GM19043 (cell line): ENCODE measurements around the gene MBD2.
A peak's percentile ranks its signal among the peaks of the same experiment; 100 is the strongest.
"Not testable (repeated sequence)": the region's sequence is repeated elsewhere in the genome, so short reads cannot be mapped to it uniquely, and the experiment has no call there.

ENCODE experiments used
- ATAC-seq: cut with Tn5 transposase; IDR thresholded peaks from one replicate; pipeline ENCODE4 v1.9.1; 2021; ENCODE audit warnings: low read depth; ENCODE audit not compliant: unreplicated experiment

MBD2 gene

GRCh38 chr18:54224379-54225014, at the start of gene MBD2:
Gene MBD2, minus strand, starts transcription at chr18:54224669. Its CDS starts 110 bp downstream, at chr18:54224559.
- peak; percentile 80 for ATAC-seq

GRCh38 chr18:54269893-54270844, 45.7 kb upstream of the MBD2 start:
- peak; percentile 37 for ATAC-seq

DNA sequence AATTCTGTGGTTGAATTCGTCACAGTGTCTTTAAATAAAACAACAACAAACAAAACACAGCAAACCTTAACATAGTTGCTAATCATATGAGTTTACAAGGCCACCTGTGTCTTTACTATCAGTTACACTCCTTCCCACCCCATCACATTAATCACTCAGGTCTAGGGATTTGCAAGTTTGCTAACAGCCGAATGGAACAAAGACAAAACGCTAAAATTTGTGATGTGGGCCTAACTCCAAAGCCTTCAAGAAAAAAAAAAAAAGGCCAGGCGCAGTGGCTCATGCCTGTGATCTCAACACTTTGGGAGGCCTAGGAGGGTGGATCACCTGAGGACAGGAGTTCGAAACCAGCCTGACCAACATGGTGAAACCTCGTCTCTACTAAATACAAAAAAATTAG, 44.3 kb upstream of the MBD2 start:
- no peak for ATAC-seq

GRCh38 chr18:54267701-54268100, 43.2 kb upstream of the MBD2 start:
- no peak for ATAC-seq

DNA sequence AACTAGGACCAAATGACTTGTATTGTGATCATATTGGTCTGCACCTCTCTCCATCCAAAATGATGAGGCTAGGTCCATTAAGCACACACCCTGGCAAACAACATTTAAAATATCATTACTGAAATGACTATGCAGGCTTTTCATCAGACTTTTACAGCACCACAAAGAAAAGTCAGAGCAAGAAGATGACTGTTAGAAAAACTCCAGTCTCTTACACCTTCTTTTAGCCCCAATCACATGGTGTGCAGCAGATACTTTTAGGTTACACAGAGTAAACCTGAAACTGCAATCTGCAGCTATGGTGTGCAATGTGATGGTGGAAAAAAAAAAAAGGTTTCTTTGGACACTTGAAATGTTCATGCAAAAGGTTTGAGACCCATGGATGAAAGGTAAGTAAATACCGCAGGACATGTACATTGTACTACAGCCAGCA, 39.5 kb upstream of the MBD2 start:
- peak; percentile 55 for ATAC-seq

- ATAC-seq = peak; percentile 74
These were observed 37.4 kb upstream of the MBD2 start for GRCh38 chr18:54261894-54262293.

GRCh38 chr18:54260396-54261072, 36.1 kb upstream of the MBD2 start:
- ATAC-seq = peak; percentile 29

DNA sequence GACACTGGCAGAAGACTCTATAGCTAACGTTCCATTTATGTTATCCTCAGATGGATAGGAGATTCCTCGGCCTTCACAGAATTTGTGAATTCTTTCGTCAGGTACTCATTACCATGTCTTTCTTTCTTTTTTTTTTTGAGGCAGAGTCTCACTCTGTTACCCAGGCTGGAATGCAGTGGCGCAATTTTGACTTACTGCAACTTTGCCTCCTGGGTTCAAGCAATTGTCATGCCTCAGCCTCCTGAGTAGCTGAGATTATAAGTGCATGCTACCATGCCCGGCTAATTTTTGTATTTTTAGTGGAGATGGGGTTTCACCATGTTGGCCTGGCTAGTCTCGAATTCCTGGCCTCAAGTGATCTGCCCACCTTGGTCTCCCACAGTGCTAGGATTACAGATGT, 33.3 kb upstream of the MBD2 start:
- not testable (repeated sequence) for ATAC-seq

- no peak for ATAC-seq
These were observed 32.5 kb upstream of the MBD2 start for GRCh38 chr18:54257015-54257414.

- ATAC-seq = no peak
These were observed 30.7 kb upstream of the MBD2 start for GRCh38 chr18:54255141-54255540.

DNA sequence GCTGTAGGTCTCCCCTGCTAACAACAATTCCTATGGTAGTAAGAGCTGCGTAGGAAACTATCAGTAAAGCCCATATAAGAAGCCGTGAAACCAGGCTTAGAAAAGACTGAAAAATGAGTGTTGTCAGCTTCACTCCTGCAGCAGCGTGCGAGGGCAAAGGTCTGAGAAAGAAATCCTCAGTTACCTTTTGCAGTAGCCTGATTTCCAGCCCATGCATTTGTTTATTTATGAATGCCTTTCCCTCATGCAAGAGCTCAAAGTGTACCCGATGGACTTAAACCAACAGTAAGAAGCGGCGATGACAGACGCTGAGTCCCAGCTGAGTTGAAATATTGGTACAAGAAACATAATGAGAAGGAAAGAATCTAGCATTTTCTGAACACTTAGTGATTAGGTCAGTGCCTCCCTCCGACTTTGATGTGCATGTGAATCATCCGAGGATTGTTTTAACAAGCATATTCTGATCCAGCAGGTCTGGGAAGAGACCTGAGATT, 29.8 kb upstream of the MBD2 start:
- ATAC-seq = no peak

GRCh38 chr18:54251606-54252390, 27.3 kb upstream of the MBD2 start:
- no peak for ATAC-seq

DNA sequence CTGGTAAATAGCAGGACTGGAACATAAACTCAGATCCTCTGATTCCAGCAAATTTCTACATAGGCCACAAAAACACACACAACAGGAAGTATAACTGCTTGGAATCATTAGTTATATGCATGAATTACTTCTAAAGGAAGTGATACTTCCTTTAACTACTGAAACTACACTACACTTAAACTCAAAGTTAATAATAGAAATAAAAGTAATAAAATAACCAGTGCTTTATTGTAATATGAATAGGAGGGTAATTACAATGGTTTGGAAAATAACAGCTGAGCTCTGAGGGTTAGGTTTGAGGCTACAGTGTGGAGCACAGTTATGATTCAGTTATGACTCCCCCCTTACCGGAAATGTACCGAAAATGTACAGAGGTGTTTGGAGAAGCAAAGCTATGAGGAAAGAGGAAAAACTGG, 26.4 kb upstream of the MBD2 start:
- peak; percentile 69 for ATAC-seq

DNA sequence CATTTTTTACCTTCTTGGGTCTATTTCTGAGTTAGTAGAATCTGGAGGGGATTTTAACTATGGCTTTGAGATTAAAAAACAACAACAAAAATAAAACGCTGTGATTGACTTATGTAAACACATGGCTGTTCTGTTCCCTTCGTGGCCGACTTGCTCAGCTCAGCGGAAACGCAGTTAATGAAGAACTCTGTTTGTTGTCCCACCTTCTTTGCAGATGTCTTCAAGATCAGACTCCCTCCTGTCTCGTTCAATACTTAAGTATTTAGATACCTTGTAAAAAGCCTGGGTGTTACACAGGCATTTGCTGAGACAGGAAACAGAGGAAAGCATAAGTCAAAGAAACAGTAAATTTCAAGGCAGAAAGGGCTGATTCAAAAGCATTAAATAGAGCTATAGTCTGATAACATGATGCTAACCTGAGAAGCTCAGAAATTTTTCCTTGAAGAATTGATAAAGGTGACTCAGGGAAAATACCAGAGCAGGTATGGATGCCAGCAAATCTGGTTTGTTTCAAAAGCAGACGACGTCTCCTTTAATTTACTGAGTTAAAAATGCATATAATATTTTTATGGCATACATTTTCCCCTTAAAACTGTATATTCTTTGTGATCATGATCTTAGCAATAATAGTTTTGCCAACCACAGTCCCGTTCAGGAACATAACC, 23.2 kb upstream of the MBD2 start:
- no peak for ATAC-seq

- ATAC-seq = no peak
These were observed 17.9 kb upstream of the MBD2 start for GRCh38 chr18:54242327-54242726.

DNA sequence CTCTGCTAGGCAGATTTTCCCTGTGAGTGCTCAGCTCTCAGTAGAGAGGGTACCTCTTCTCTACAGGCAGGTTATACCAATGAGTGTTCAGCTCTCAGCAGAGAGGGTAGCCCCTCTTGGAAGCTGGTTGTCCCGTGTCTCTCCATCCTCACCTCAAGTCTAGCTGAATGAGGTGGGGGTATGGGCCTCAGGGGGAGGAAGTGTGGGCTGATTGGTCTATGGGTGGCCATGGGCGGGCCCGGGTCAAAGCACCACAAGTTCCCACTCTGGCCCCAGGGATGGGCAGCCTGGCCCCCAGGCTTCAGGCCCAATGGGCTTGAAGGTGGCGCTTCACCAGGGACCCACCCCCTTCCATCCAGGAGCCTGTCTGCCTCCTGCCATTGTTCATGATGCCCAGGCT, 17.0 kb upstream of the MBD2 start:
- no peak for ATAC-seq

- ATAC-seq = no peak
These were observed 16.2 kb upstream of the MBD2 start for GRCh38 chr18:54240629-54241107.

GRCh38 chr18:54239601-54240000, 15.1 kb upstream of the MBD2 start:
- no peak for ATAC-seq

DNA sequence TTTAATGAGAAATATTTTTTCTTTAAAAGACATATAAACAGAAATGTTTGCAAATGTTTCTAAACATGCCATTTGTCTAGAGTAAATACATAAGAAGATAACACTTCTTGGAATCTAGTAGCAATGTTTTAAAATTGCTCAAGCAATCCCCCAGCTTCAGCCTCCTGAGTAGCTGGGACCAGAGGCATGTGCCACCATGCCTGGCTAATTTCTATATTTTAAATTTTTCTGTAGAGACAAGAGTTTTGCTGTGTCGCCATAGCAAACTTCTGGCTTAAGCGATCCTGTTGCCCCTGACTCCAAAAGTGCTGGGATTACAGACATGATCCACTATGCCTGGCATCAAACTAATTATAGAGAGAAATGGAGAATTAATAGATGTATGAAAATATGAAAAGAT, 14.6 kb upstream of the MBD2 start:
- no peak for ATAC-seq
